NCI-H1048 (cell line): ENCODE measurements around the gene ZMYM2.
"Not testable (repeated sequence)": the region's sequence is repeated elsewhere in the genome, so short reads cannot be mapped to it uniquely, and the experiment has no call there.

ENCODE experiments used
- DNase-seq: peaks from one replicate; lab custom pipeline; 2025; lab: John Stamatoyannopoulos, UW

ZMYM2 gene

DNA sequence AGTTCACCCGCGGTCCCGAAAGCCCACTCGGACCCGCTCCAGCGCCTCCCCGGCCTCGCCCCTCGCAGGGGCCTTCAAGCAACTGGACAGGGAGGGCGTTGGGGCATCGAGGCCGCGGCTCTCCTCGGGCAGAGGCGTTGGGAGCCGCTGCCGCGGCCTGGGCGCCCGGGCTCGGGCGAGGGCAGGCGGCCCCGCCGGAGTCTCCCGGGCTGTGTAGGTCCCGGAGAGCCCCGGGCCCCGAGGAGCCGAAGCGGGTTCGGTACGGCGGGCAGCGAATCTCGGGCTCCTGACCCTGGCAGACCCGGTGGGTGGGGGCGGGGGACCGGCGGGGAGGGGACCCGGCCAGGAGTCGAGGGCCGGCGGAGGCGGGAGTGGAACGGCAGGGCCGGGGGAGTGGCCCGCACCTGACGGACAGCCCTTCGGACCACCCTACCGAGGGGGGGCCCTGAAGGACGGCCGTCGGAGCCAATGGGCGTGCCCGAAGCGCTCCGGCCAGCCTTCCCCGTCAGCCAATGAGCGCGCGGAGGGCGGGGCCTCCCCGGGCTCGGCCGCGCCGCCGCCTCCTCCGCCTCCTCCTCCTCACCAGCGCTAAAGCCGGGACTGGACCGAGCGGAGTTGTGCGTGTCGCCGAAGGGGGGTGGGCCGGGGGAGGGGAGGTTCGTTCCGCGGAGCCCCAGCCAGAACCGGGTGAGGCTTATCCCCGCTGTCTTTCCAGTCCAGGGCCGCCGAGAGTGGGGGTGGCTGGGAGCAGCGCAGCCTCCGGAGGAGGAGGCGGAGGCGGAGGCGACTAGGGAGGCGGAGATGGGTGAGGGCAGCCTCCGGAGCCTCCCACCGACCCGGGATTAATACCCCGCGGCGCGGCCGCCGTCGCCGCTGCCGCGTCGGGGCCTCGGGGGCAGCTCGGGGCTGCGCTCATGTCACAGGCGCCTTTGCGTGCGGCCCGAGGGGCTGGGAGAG lies at the start of gene ZMYM2:
Gene ZMYM2 (plus strand): TSS at position 573 of the 957 bp plus-strand sequence. CDS start 34,346 bp downstream, outside the sequence.
- peak; percentile 86 for DNase-seq

- no peak for DNase-seq
These were observed 48.0 kb upstream of the ZMYM2 start for GRCh38 chr13:19910336-19911072.

DNA sequence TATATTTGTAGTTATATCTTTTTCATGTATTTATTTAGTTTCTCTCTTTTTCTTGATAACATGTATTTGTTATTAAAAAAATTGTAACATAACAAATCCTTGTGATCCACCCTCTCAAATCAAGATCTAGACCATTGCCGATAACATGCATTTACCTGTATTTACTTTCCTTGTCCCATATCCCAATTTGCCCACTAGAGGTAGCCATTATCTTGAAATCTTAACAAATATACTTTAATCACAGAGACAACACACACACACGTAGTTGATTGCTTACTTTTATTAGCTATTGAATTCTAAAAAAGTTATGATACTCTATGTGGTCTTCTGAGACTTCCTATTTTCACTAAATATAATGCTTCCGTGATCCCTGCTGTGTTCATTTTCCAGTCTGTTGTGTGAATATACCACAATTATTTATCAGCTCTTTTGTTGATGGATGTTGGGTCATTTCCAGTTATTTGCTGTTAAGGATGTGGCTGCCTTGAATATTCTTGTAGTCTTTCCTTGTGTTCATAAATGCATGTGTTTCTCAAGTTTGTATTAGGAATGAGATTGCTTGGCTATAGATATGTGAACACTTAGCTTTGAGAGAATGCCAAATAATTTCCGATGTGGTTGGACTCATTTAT lies 31.3 kb upstream of the ZMYM2 start:
- no peak for DNase-seq

DNA sequence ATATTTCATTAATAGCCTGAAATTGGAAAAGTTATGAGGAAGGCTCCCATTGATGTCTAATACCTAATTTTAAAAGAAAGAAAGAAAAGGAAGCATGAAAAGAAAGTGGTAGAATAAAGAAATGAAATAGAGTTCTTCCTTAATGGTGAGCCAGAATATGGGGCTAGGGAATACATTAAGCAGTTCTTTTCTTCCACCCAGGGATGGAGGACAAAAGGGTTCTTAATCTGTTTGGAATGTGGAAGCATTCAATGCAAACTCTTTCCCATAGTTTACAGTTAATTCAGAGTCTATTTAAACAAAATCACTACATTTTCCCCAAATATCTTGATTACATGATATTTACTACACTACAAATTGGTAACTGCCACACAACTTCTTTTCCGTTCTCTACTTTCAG lies 18.4 kb upstream of the ZMYM2 start:
- DNase-seq = no peak

GRCh38 chr13:19950374-19950773 lies 8.2 kb upstream of the ZMYM2 start:
- no peak for DNase-seq

- no peak for DNase-seq
These were observed 5.7 kb upstream of the ZMYM2 start for GRCh38 chr13:19952850-19953249.

GRCh38 chr13:19955873-19956559 lies 2.5 kb upstream of the ZMYM2 start:
- no peak for DNase-seq

GRCh38 chr13:19957320-19958154 lies 990 bp upstream of the ZMYM2 start:
- no peak for DNase-seq

DNA sequence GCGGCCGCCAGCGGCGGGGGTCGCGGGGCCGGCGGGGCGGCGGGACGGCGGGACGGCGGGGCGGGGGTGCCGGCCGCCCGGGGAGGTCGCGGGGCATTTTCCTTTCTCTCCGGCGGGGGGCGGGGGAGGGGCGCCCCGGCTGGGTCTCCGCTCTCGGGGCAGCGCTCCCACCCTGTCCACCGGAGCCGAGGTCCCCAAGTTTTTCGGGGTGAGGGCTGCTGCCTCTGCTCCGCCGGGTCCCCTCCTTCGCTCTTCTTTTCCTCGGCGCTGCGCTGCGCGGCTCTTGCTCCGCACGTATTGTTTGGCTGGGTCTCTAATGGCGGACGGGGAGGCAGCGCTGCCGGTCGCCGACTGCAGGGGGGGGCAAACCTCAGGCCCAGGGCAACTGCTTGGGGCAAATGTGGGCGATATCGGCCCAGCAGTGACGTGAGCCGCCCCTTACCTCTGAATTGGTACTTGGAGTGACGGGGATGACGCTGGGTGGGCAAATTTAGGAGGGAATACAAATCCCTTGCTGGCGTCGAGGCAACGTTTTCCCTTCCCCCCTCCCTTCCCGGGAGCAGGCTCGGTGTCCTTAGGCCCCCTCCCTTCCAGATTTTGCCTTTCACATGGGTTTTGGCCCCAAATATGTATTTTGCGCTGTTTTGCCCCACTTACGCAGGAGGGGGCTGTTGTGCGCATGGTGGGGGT lies 759 bp downstream of the ZMYM2 start:
- peak; percentile 44 for DNase-seq

DNA sequence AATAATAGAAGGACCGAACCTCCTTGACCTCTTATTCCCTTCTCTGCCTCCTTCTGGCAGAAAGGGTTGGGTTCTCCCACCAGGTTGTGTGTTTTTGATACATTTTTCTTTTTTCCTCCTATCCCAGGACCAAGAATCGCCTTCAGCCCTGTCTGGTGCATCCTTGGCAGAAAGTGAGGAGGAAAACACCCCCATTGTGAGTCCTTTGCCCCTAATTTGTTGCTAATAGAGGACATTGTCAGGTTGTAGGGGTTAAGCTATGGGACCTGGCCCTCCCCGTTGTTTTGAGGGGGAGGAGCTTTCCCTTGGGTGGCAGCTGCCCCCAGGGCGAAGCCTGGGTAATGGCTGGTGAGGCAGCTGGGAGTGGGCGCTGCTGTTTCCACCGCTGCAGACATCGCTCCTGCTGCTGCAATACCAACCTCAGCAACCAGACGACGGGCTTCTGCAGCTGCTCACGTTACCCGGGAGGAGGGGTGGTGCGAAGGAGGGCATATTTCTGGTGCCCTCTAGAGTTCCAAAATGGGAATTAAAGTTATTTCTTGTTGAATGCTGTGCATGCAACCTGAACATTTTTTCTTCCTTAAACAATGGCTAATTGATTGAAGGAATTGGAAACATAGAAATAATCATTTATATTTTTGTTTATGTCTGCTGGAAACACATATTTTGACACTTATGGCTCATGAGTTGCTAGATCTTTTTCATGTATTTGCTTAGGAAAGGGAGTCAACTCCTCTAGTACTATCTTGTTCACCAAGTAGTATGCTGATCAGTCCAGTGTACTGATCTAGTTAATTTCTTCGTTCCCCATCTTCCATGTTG lies 1.5 kb downstream of the ZMYM2 start:
- peak; percentile 80 for DNase-seq

- DNase-seq = no peak
These were observed 2.1 kb downstream of the ZMYM2 start for GRCh38 chr13:19960653-19960976.

DNA sequence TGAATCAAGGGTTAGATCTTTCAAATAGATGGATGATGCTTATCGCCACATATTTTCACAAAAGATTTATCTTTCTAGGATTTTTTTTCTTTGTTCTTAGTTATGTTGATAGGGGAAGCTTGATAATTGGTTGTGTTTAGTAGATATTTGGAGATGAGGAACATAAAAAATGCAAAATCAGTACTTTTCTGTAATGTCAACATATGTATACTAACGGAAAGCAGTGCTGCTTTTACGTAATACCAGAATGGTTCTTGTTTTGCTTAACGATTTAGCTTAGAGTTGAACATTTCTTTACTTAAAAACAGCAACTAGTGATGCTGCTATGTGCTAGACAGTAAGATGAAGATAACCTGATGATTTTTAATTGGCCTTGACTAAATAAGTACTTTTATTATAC lies 3.0 kb downstream of the ZMYM2 start:
- no peak for DNase-seq

DNA sequence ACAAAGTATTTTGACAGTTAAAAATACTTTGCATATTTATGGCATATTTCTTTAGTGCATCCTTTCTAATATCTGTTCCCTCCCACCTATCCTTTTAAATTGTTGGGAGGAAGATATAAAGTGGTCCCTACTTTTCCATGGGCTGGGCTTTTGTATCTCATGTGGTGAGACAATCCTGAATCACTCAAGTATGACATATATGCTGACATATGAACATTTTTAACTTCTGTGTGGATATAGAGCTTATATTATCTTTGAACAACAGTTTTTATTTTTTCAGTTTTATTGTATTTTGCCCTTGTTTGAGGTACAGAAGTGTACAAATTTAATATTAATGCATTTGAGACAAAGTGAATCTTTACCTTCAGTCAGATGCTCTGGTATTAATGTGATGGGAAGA lies 3.4 kb downstream of the ZMYM2 start:
- DNase-seq = no peak

GRCh38 chr13:19962894-19963293 lies 4.4 kb downstream of the ZMYM2 start:
- no peak for DNase-seq

- DNase-seq = no peak
These were observed 9.1 kb downstream of the ZMYM2 start for GRCh38 chr13:19967621-19968020.

GRCh38 chr13:19974498-19975009 lies 16.0 kb downstream of the ZMYM2 start:
- not testable (repeated sequence) for DNase-seq

GRCh38 chr13:19978831-19979437 lies 20.4 kb downstream of the ZMYM2 start:
- DNase-seq = no peak

DNA sequence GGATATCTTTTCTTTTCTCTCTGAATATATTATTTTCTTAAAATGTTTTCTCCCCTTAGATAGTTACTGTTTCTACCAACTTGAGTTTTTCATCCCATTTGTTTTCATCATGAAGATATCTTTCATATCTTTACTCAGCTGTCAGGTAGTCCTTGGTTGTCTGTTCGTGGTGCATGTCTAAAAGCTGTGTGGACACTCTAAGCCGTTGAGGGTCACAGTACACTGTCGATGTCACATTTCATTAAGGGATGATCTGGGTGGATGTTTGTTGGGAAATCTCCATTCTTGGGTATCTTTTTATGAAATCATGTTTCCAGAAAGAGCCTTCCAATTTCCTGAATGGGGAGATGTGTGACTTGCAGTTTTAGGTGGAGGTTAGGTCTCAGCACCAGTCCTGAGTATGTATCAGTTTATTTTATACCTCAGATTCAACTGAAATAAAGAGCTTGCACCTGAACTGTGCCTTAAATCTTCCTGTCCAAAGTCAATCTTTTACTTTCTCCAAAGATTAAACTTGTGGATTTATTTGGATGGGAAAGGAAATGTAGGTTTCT lies 23.2 kb downstream of the ZMYM2 start:
- no peak for DNase-seq
